Measurements from ENCODE around the gene COMMD10.

Gene COMMD10

GRCh38 chr5:116225281-116225922 lies 140.6 kb downstream of the COMMD10 start:
- DNase-seq = no peak

- no peak for DNase-seq
Observed at GRCh38 chr5:116229131-116229689, 144.4 kb downstream of the COMMD10 start.

GRCh38 chr5:116231288-116231687 lies 146.5 kb downstream of the COMMD10 start:
- no peak for DNase-seq

GRCh38 chr5:116234681-116235080 lies 149.9 kb downstream of the COMMD10 start:
- DNase-seq = no peak

GRCh38 chr5:116237917-116238500 lies 153.2 kb downstream of the COMMD10 start:
- no peak for DNase-seq

- DNase-seq = no peak
Observed at GRCh38 chr5:116242343-116242742, 157.5 kb downstream of the COMMD10 start.

- DNase-seq = no peak
Observed at GRCh38 chr5:116248432-116248831, 163.6 kb downstream of the COMMD10 start.

GRCh38 chr5:116249648-116250047 lies 164.8 kb downstream of the COMMD10 start:
- DNase-seq = no peak

GRCh38 chr5:116256717-116257116 lies 171.9 kb downstream of the COMMD10 start:
- DNase-seq = no peak

- DNase-seq = no peak
Observed at GRCh38 chr5:116265471-116265870, 180.6 kb downstream of the COMMD10 start.

GRCh38 chr5:116271446-116272025 lies 186.7 kb downstream of the COMMD10 start:
- no peak for DNase-seq

GRCh38 chr5:116272281-116272941 lies 187.6 kb downstream of the COMMD10 start:
- no peak for DNase-seq

- DNase-seq = no peak
Observed at GRCh38 chr5:116273448-116274242, 188.8 kb downstream of the COMMD10 start.

GRCh38 chr5:116274251-116274650 lies 189.4 kb downstream of the COMMD10 start:
- DNase-seq = no peak

GRCh38 chr5:116275282-116275681 lies 190.5 kb downstream of the COMMD10 start:
- DNase-seq = no peak

GRCh38 chr5:116276952-116277351 lies 192.1 kb downstream of the COMMD10 start:
- no peak for DNase-seq

- no peak for DNase-seq
Observed at GRCh38 chr5:116280149-116280803, 195.5 kb downstream of the COMMD10 start.

- no peak for DNase-seq
Observed at GRCh38 chr5:116281309-116281708, 196.5 kb downstream of the COMMD10 start.

- no peak for DNase-seq
Observed at GRCh38 chr5:116288524-116288923, 203.7 kb downstream of the COMMD10 start.

- DNase-seq = no peak
Observed at GRCh38 chr5:116289276-116289675, 204.5 kb downstream of the COMMD10 start.

- DNase-seq = no peak
Observed at GRCh38 chr5:116291271-116291670, 206.4 kb downstream of the COMMD10 start.

GRCh38 chr5:116292321-116292720 lies 207.5 kb downstream of the COMMD10 start:
- no peak for DNase-seq

All from activated naive CD4-positive, alpha-beta T cell treated with Interleukin-2 at 50 U/mL for 16 hours (primary cell).